H9 (cell line): Measurements from ENCODE around the gene TMEM132C. TPM values are rescaled to one million over a fixed set of nuclear protein-coding genes. Genes with fewer than 3 reads are reported as not detected.

Source experiments
- DNase-seq: peaks from one replicate; pipeline ENCODE4 v3.0.0-alpha.2; 2017
- H2AFZ ChIP-seq: one replicate; pipeline ENCODE4 v1.6.1; 2013; ENCODE audit warnings: mild to moderate bottlenecking, low read length, control low read depth, moderate library complexity
- H2AK5ac ChIP-seq: 2 replicates; pipeline ENCODE4 v1.6.1; 2013; ENCODE audit warnings: low read length, control low read depth, mixed read lengths; ENCODE audit not compliant: insufficient read length
- H2BK120ac ChIP-seq: one replicate; pipeline ENCODE4 v1.6.1; 2013; ENCODE audit warnings: low read depth, mild to moderate bottlenecking, low read length, control low read depth, inconsistent platforms; ENCODE audit not compliant: poor library complexity, severe bottlenecking
- H2BK12ac ChIP-seq: 2 replicates; pipeline ENCODE4 v1.6.1; 2013; ENCODE audit warnings: low read length, control low read depth, mixed read lengths, low read depth; ENCODE audit not compliant: insufficient read length
- H2BK15ac ChIP-seq: 2 replicates; pipeline ENCODE4 v1.6.1; 2013; ENCODE audit warnings: low read depth, low read length, control low read depth
- H2BK20ac ChIP-seq: one replicate; pipeline ENCODE4 v1.6.1; 2013; ENCODE audit warnings: low read depth, mild to moderate bottlenecking, low read length, control low read depth, inconsistent platforms; ENCODE audit not compliant: poor library complexity, severe bottlenecking
- H2BK5ac ChIP-seq: 2 replicates; pipeline ENCODE4 v1.6.1; 2013; ENCODE audit warnings: low read length, control low read depth, mixed read lengths; ENCODE audit not compliant: insufficient read length
- H3K14ac ChIP-seq: 2 replicates; pipeline ENCODE4 v1.6.1; 2013; ENCODE audit warnings: low read length, control low read depth; ENCODE audit not compliant: insufficient read depth
- H3K18ac ChIP-seq: 2 replicates; pipeline ENCODE4 v1.6.1; 2013; ENCODE audit warnings: low read depth, mild to moderate bottlenecking, mixed read lengths, low read length, control low read depth; ENCODE audit not compliant: insufficient read length
- H3K23ac ChIP-seq: 2 replicates; pipeline ENCODE4 v1.6.1; 2013; ENCODE audit warnings: low read length, control low read depth, mixed read lengths, low read depth; ENCODE audit not compliant: insufficient read length
- H3K23me2 ChIP-seq: 2 replicates; pipeline ENCODE4 v1.6.1; 2013; ENCODE audit warnings: low read depth, mild to moderate bottlenecking, mixed read lengths, low read length, control low read depth; ENCODE audit not compliant: insufficient read length, poor library complexity, severe bottlenecking
- H3K27ac ChIP-seq: 2 replicates; pipeline ENCODE4 v1.5.1; 2013; ENCODE audit warnings: low read length, control low read depth, mixed read lengths, low read depth; ENCODE audit not compliant: insufficient read length
- H3K27me3 ChIP-seq: 2 replicates; pipeline ENCODE4 v1.6.1; 2013; ENCODE audit warnings: low read length, control low read depth, inconsistent platforms; ENCODE audit not compliant: insufficient read depth
- H3K4ac ChIP-seq: 2 replicates; pipeline ENCODE4 v1.6.1; 2013; ENCODE audit warnings: low read depth, mild to moderate bottlenecking, control low read depth, inconsistent platforms, low read length, moderate library complexity
- H3K4me1 ChIP-seq: 2 replicates; pipeline ENCODE4 v1.6.1; 2013; ENCODE audit warnings: low read length, control low read depth, inconsistent platforms; ENCODE audit not compliant: insufficient read depth
- H3K4me2 ChIP-seq: 2 replicates; pipeline ENCODE4 v1.6.1; 2013; ENCODE audit warnings: low read length, control low read depth, mixed read lengths; ENCODE audit not compliant: insufficient read length, insufficient read depth
- H3K56ac ChIP-seq: 2 replicates; pipeline ENCODE4 v1.6.1; 2013; ENCODE audit warnings: low read depth, mild to moderate bottlenecking, mixed read lengths, low read length, control low read depth; ENCODE audit not compliant: insufficient read length
- H3K79me1 ChIP-seq: 2 replicates; pipeline ENCODE4 v1.6.1; 2013; ENCODE audit warnings: low read depth, mild to moderate bottlenecking, moderate library complexity, low read length, control low read depth, inconsistent platforms; ENCODE audit not compliant: insufficient read depth, poor library complexity, severe bottlenecking
- H3K79me2 ChIP-seq: 2 replicates; pipeline ENCODE4 v1.6.1; 2013; ENCODE audit warnings: low read length, control low read depth, inconsistent platforms; ENCODE audit not compliant: insufficient read depth
- H3K9ac ChIP-seq: 2 replicates; pipeline ENCODE4 v1.6.1; 2013; ENCODE audit warnings: low read length, control low read depth, mixed read lengths; ENCODE audit not compliant: insufficient read length; ENCODE audit errors: extremely low read depth
- H3K9me3 ChIP-seq: one replicate; pipeline ENCODE4 v1.6.1; 2013; ENCODE audit warnings: low read depth, low read length, inconsistent platforms; ENCODE audit not compliant: control insufficient read depth
- H3T11ph ChIP-seq: one replicate; pipeline ENCODE4 v1.6.1; 2013; ENCODE audit warnings: mild to moderate bottlenecking, low read length, control low read depth, inconsistent platforms
- H4K20me1 ChIP-seq: one replicate; pipeline ENCODE4 v1.6.1; 2013; ENCODE audit not compliant: control insufficient read depth, insufficient read length, insufficient read depth
- H4K5ac ChIP-seq: 2 replicates; pipeline ENCODE4 v1.6.1; 2013; ENCODE audit warnings: low read depth, mild to moderate bottlenecking, mixed read lengths, low read length, control low read depth; ENCODE audit not compliant: insufficient read length
- H4K8ac ChIP-seq: replicated peaks from 2 replicates; pipeline ENCODE4 v1.6.1; 2013; ENCODE audit warnings: low read length, control low read depth, mixed read lengths, low read depth; ENCODE audit not compliant: insufficient read length
- H4K91ac ChIP-seq: 2 replicates; pipeline ENCODE4 v1.6.1; 2013; ENCODE audit warnings: low read depth, mild to moderate bottlenecking, moderate library complexity, mixed read lengths, low read length, control low read depth; ENCODE audit not compliant: insufficient read length
- H3K27ac Mint-ChIP-seq, 3 experiments: 2 replicates in 2 of 3; 3 replicates in 1 of 3; pipeline ENCODE4 v1.8.0; 2020 to 2021; ENCODE audit warnings: mixed read lengths in 3 of 3, mild to moderate bottlenecking in 1 of 3, moderate library complexity in 1 of 3
- H3K27me3 Mint-ChIP-seq: 2 replicates; pipeline ENCODE4 v1.8.0; 2021; ENCODE audit warnings: low read depth, mild to moderate bottlenecking, moderate library complexity, mixed read lengths
- H3K36me3 Mint-ChIP-seq, 3 experiments: 2 replicates in 2 of 3; 3 replicates in 1 of 3; pipeline ENCODE4 v1.8.0; 2020 to 2021; ENCODE audit warnings: low read depth in 3 of 3, mixed read lengths in 3 of 3; ENCODE audit not compliant: insufficient read depth in 1 of 3
- H3K4me1 Mint-ChIP-seq, 2 experiments: 2 replicates each; pipeline ENCODE4 v1.8.0; 2020; ENCODE audit warnings: mixed read lengths in 2 of 2
- H3K4me3 Mint-ChIP-seq, 2 experiments: 2 replicates in 1 of 2; 3 replicates in 1 of 2; pipeline ENCODE4 v1.8.0; 2020 to 2021; ENCODE audit warnings: mild to moderate bottlenecking in 2 of 2, mixed read lengths in 2 of 2, moderate library complexity in 1 of 2
- H3K9me3 Mint-ChIP-seq, 2 experiments: 2 replicates in 1 of 2; 3 replicates in 1 of 2; pipeline ENCODE4 v1.8.0; 2020; ENCODE audit warnings: mild to moderate bottlenecking in 2 of 2, mixed read lengths in 2 of 2, moderate library complexity in 1 of 2
- CTCF ChIP-seq: fragments of 200-600 bp; sonication (generic); conservative IDR thresholded peaks from 3 replicates; pipeline ENCODE4 v1.8.0; 2021; ENCODE audit warnings: antibody characterized with exemption, mild to moderate bottlenecking
- WGBS: extraction: QIAGEN DNeasy Blood & Tissue Kit; methylation state at CpG from one replicate; pipeline ENCODE4 v1.1.7; 2013; ENCODE audit warnings: missing lambda C conversion rate, low lambda C conversion rate, mixed read lengths; ENCODE audit not compliant: insufficient read length; ENCODE audit errors: extremely low coverage; 5-methylcytosine and 5-hydroxymethylcytosine counted together
- total RNA-seq: library from RNA; stranded (reverse); gene quantifications from 2 replicates; pipeline ENCODE4 v1.2.1, GENCODE V29; 2021

The TMEM132C gene
- total RNA-seq, 1 experiment from 2014 or later = 0.22 TPM

- H3K27ac Mint-ChIP-seq = no peak overlapping the region
- no peak overlapping the region for H2BK5ac ChIP-seq
- H3K18ac ChIP-seq = no peak overlapping the region
- no peak overlapping the region for H3K23ac ChIP-seq
- no peak overlapping the region for H2BK12ac ChIP-seq
- H2BK120ac ChIP-seq = no peak overlapping the region
- peaks cover 8 to 16% of the 10 kb centered on the region in 2 experiments for H3K4me1 Mint-ChIP-seq
- H3K4ac ChIP-seq = no peak overlapping the region
- H3K9me3 ChIP-seq = no peaks in the 10 kb centered on the region
- H4K20me1 ChIP-seq = no peaks in the 10 kb centered on the region
- H3K27ac ChIP-seq = no peak overlapping the region
- no peak for DNase-seq
- no peaks in the 10 kb centered on the region for H3K4me1 ChIP-seq
- H3K9ac ChIP-seq = no peak overlapping the region
- peaks cover 10 to 16% of the 10 kb centered on the region in 2 experiments for H3K9me3 Mint-ChIP-seq
- H4K8ac ChIP-seq = no peak overlapping the region
- peaks cover 0 to 8% (median 4%) of the 10 kb centered on the region in 3 experiments; a peak in 4 of 7 replicates for H3K36me3 Mint-ChIP-seq
- H2AK5ac ChIP-seq = no peak overlapping the region
- no peak overlapping the region for H2BK20ac ChIP-seq
- H3K79me2 ChIP-seq = no peaks in the 10 kb centered on the region
- H2AFZ ChIP-seq = no peak overlapping the region
- no peak overlapping the region for H2BK15ac ChIP-seq
- H3K56ac ChIP-seq = no peak overlapping the region
- H3K4me2 ChIP-seq = no peak overlapping the region
- H3K27me3 Mint-ChIP-seq = peaks cover 8% of the 10 kb centered on the region
- TF ChIP-seq CTCF = no peak
- H3T11ph ChIP-seq = no peak overlapping the region
- no peak overlapping the region for H4K91ac ChIP-seq
- H3K27me3 ChIP-seq = peaks cover 17% of the 10 kb centered on the region; the same call in 1 of the 2 replicates
- WGBS = no CpG with 5 or more reads among the region's 3 CpGs
- H3K23me2 ChIP-seq = peaks cover 6% of the 10 kb centered on the region
- H4K5ac ChIP-seq = no peak overlapping the region
- H3K79me1 ChIP-seq = no peaks in the 10 kb centered on the region
- no peak overlapping the region for H3K14ac ChIP-seq
- no peak overlapping the region for H3K4me3 Mint-ChIP-seq
Measured at GRCh38 chr12:128261757-128262156, 5.2 kb upstream of the TMEM132C start.
